Measurements from ENCODE around the gene CD38.

Gene CD38

GRCh38 chr4:15890246-15890829, 112.2 kb downstream of the CD38 start:
- Histone ChIP-seq H3K9me2 (replicated peaks; ENCODE audit: control insufficient read depth, low read length) (no peaks in the 10 kb centered on the region), H3K4me1 (ENCODE audit: control insufficient read depth, low read length) (peaks cover 7% of the 10 kb centered on the region; the same call in 1 of the 2 replicates), H3K36me3 (ENCODE audit: control insufficient read depth, low read length) (no peaks in the 10 kb centered on the region), H3K27ac (ENCODE audit: low read depth, low read length) (no peak overlapping the region), H3K79me2 (ENCODE audit: control insufficient read depth, low read length) (no peaks in the 10 kb centered on the region), H4K20me1 (ENCODE audit: control insufficient read depth, insufficient read depth, low read depth, low read length) (no peaks in the 10 kb centered on the region), H3K27me3 (ENCODE audit: control insufficient read depth, low read length) (0 out of 2 replicates have a peak, but pooled peaks cover 7% of the 10 kb centered on the region), H3K4me3 (ENCODE audit: low read length) (no peak overlapping the region), H3F3A (ENCODE audit: control insufficient read depth, insufficient read depth) (no peaks in the 10 kb centered on the region), H3K4me2 (ENCODE audit: low read length) (no peak overlapping the region), H3K9me3 (ENCODE audit: control insufficient read depth, insufficient read depth, low read length) (no peaks in the 10 kb centered on the region)
- TF ChIP-seq, protein P1, sequence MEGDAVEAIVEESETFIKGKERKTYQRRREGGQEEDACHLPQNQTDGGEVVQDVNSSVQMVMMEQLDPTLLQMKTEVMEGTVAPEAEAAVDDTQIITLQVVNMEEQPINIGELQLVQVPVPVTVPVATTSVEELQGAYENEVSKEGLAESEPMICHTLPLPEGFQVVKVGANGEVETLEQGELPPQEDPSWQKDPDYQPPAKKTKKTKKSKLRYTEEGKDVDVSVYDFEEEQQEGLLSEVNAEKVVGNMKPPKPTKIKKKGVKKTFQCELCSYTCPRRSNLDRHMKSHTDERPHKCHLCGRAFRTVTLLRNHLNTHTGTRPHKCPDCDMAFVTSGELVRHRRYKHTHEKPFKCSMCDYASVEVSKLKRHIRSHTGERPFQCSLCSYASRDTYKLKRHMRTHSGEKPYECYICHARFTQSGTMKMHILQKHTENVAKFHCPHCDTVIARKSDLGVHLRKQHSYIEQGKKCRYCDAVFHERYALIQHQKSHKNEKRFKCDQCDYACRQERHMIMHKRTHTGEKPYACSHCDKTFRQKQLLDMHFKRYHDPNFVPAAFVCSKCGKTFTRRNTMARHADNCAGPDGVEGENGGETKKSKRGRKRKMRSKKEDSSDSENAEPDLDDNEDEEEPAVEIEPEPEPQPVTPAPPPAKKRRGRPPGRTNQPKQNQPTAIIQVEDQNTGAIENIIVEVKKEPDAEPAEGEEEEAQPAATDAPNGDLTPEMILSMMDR (IDR thresholded peaks at IDR 0.05; ENCODE audit: low read depth, low read length, poor library complexity, severe bottlenecking): no peak
- TF ChIP-seq EZH2phosphoT487 (IDR thresholded peaks at IDR 0.05; ENCODE audit: borderline replicate concordance, low read length): no peak

GRCh38 chr4:15891312-15891711, 113.2 kb downstream of the CD38 start:
- Histone ChIP-seq H3K36me3 (ENCODE audit: control insufficient read depth, low read length) (no peaks in the 10 kb centered on the region), H3F3A (ENCODE audit: control insufficient read depth, insufficient read depth) (no peaks in the 10 kb centered on the region), H3K4me2 (ENCODE audit: low read length) (no peak overlapping the region), H3K9me3 (ENCODE audit: control insufficient read depth, insufficient read depth, low read length) (no peaks in the 10 kb centered on the region), H3K79me2 (ENCODE audit: control insufficient read depth, low read length) (no peaks in the 10 kb centered on the region), H3K27me3 (ENCODE audit: control insufficient read depth, low read length) (0 out of 2 replicates have a peak, but pooled peaks cover 7% of the 10 kb centered on the region), H3K4me3 (ENCODE audit: low read length) (no peak overlapping the region), H3K9me2 (replicated peaks; ENCODE audit: control insufficient read depth, low read length) (no peaks in the 10 kb centered on the region), H4K20me1 (ENCODE audit: control insufficient read depth, insufficient read depth, low read depth, low read length) (no peaks in the 10 kb centered on the region), H3K4me1 (ENCODE audit: control insufficient read depth, low read length) (peaks cover 7% of the 10 kb centered on the region; the same call in 1 of the 2 replicates), H3K27ac (ENCODE audit: low read depth, low read length) (no peak overlapping the region)
- TF ChIP-seq, protein P1 (IDR thresholded peaks at IDR 0.05; ENCODE audit: low read depth, low read length, poor library complexity, severe bottlenecking): no peak
- no peak for TF ChIP-seq EZH2phosphoT487 (IDR thresholded peaks at IDR 0.05; ENCODE audit: borderline replicate concordance, low read length)

DNA sequence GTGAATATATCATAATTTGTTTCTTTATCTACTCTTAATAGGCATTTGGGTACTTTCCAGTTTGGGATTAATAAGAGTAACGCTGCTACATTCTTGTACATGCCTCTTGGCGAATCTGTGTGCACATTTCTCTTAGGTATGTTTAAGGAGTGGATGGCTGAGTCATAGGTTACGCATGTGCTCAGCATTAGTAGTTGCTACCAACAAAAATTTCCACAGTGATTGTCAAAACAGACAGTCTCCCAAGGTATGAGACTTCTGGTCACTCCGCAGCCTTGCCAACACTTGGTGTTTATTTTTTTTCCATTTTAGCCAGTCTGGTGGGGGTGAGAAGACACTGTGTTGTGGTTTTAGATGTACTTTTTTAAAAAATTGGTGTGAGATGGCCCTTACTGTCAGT, 115.8 kb downstream of the CD38 start:
- Histone ChIP-seq H3K4me1 (ENCODE audit: control insufficient read depth, low read length) (peaks cover 7% of the 10 kb centered on the region; the same call in 1 of the 2 replicates), H3K79me2 (ENCODE audit: control insufficient read depth, low read length) (no peaks in the 10 kb centered on the region), H3K27me3 (ENCODE audit: control insufficient read depth, low read length) (peaks cover 7% of the 10 kb centered on the region; the same call in 1 of the 2 replicates), H3K4me3 (ENCODE audit: low read length) (no peak overlapping the region), H3K9me3 (ENCODE audit: control insufficient read depth, insufficient read depth, low read length) (no peaks in the 10 kb centered on the region), H3F3A (ENCODE audit: control insufficient read depth, insufficient read depth) (no peaks in the 10 kb centered on the region), H3K27ac (ENCODE audit: low read depth, low read length) (no peak overlapping the region), H4K20me1 (ENCODE audit: control insufficient read depth, insufficient read depth, low read depth, low read length) (no peaks in the 10 kb centered on the region), H3K36me3 (ENCODE audit: control insufficient read depth, low read length) (no peaks in the 10 kb centered on the region), H3K9me2 (replicated peaks; ENCODE audit: control insufficient read depth, low read length) (no peaks in the 10 kb centered on the region), H3K4me2 (ENCODE audit: low read length) (no peak overlapping the region)
- TF ChIP-seq EZH2phosphoT487 (IDR thresholded peaks at IDR 0.05; ENCODE audit: borderline replicate concordance, low read length): no peak
- TF ChIP-seq, protein P1 (IDR thresholded peaks at IDR 0.05; ENCODE audit: low read depth, low read length, poor library complexity, severe bottlenecking): no peak

Data from DOHH2 (cell line).